GM18873 (cell line): ENCODE measurements around the gene ATP2A3.

Experiments
- ATAC-seq: cut with Tn5 transposase; IDR thresholded peaks from one replicate; pipeline ENCODE4 v1.9.1; 2021; ENCODE audit warnings: mild to moderate bottlenecking, moderate library complexity, moderate number of reproducible peaks; ENCODE audit not compliant: unreplicated experiment, low FRiP score

The ATP2A3 gene

GRCh38 chr17:3895354-3895753 is 68.9 kb downstream of the ATP2A3 start:
- no peak for ATAC-seq

GRCh38 chr17:3894911-3895343 is 69.3 kb downstream of the ATP2A3 start:
- no peak for ATAC-seq

- no peak for ATAC-seq
These were observed 70.0 kb downstream of the ATP2A3 start for GRCh38 chr17:3894188-3894587.

GRCh38 chr17:3893720-3894116 is 70.5 kb downstream of the ATP2A3 start:
- no peak for ATAC-seq

- ATAC-seq = peak; percentile 44
These were observed 71.1 kb downstream of the ATP2A3 start, which contains the start of gene CAMKK1 for GRCh38 chr17:3893003-3893719. TSS of gene CAMKK1 (minus strand) at chr17:3893053. CDS start at chr17:3885687, 7,366 bp downstream.

GRCh38 chr17:3892095-3892998 is 71.9 kb downstream of the ATP2A3 start:
- no peak for ATAC-seq

- ATAC-seq = no peak
These were observed 72.6 kb downstream of the ATP2A3 start for GRCh38 chr17:3891626-3892094.

- no peak for ATAC-seq
These were observed 73.4 kb downstream of the ATP2A3 start for GRCh38 chr17:3890878-3891219.

GRCh38 chr17:3890082-3890877 is 74.0 kb downstream of the ATP2A3 start:
- no peak for ATAC-seq

GRCh38 chr17:3889325-3890012 is 74.8 kb downstream of the ATP2A3 start:
- no peak for ATAC-seq

GRCh38 chr17:3888343-3889171 is 75.7 kb downstream of the ATP2A3 start:
- ATAC-seq = no peak

GRCh38 chr17:3887804-3888203 is 76.4 kb downstream of the ATP2A3 start:
- ATAC-seq = no peak

GRCh38 chr17:3887394-3887793 is 76.8 kb downstream of the ATP2A3 start:
- ATAC-seq = no peak

- ATAC-seq = no peak
These were observed 77.5 kb downstream of the ATP2A3 start for GRCh38 chr17:3886776-3887175.

- ATAC-seq = no peak
These were observed 78.3 kb downstream of the ATP2A3 start for GRCh38 chr17:3885970-3886369.

GRCh38 chr17:3885271-3885670 is 79.0 kb downstream of the ATP2A3 start:
- no peak for ATAC-seq

GRCh38 chr17:3884188-3884587 is 80.0 kb downstream of the ATP2A3 start:
- ATAC-seq = no peak

GRCh38 chr17:3882276-3882675 is 82.0 kb downstream of the ATP2A3 start:
- ATAC-seq = no peak

- ATAC-seq = no peak
These were observed 83.3 kb downstream of the ATP2A3 start for GRCh38 chr17:3880983-3881382.
